ENCODE measurements around the gene ZNF629. TPM values are rescaled to one million over a fixed set of nuclear protein-coding genes. Genes with fewer than 3 reads are reported as not detected.

ZNF629 gene
- total RNA-seq, 4 donors from 2014 or later, result 6.6 to 13.4 (median 9.0) TPM

Small RNA genes lying within 50 kb of the gene (small RNA-seq; reads per million reads assigned to genes)
- gene RF00017, result not detected

Other genes starting within 250 kb of the ZNF629 start
- gene ZNF764, start 228.8 kb downstream of the ZNF629 start, total RNA-seq, result 10 to 100 TPM in 1 of 4 donors, 1 to 10 TPM in 3; 3.6 to 11.3 (median 4.9) TPM
- 10 to 100 TPM; 15.1 to 24.7 (median 17.0) TPM for gene ZNF688, start 215.5 kb downstream of the ZNF629 start, total RNA-seq
- 1 to 10 TPM; 2.9 to 8.4 (median 6.6) TPM for gene ZNF785, start 201.5 kb downstream of the ZNF629 start, total RNA-seq
- gene ZNF689, start 176.8 kb downstream of the ZNF629 start, total RNA-seq, result 1 to 10 TPM; 5.3 to 9.8 (median 7.4) TPM
- gene PRR14, start 136.2 kb downstream of the ZNF629 start, total RNA-seq, result 10 to 100 TPM; 16.0 to 46.0 (median 22.1) TPM
- 10 to 100 TPM in 3 of 4 donors, 1 to 10 TPM in 1; 8.0 to 25.8 (median 16.3) TPM for gene FBRS, start 128.8 kb downstream of the ZNF629 start, total RNA-seq
- gene SRCAP, start 88.0 kb downstream of the ZNF629 start, total RNA-seq, result 10 to 100 TPM; 14.1 to 33.7 (median 20.0) TPM
- 10 to 100 TPM; 17.8 to 27.5 (median 21.6) TPM for gene PHKG2, start 38.8 kb downstream of the ZNF629 start, total RNA-seq
- gene CFAP119, start 25.1 kb downstream of the ZNF629 start, total RNA-seq, result 1 to 10 TPM in 3 of 4 donors, not detected in 1; 1.9 to 6.2 (median 2.7) TPM
- gene RNF40, start 24.9 kb downstream of the ZNF629 start, total RNA-seq, result 10 to 100 TPM; 37.8 to 78.7 (median 54.2) TPM
- gene BCL7C, start 106.9 kb upstream of the ZNF629 start, total RNA-seq, result 10 to 100 TPM; 15.3 to 34.9 (median 24.3) TPM
- 1 to 10 TPM in 2 of 4 donors, under 1 TPM in 1, not detected in 1; 0.85 to 2.9 (median 2.8) TPM for gene CTF1, start 109.4 kb upstream of the ZNF629 start, total RNA-seq
- gene FBXL19, start 136.4 kb upstream of the ZNF629 start, total RNA-seq, result 1 to 10 TPM; 2.4 to 6.2 (median 4.2) TPM
- 10 to 100 TPM; 13.4 to 41.1 (median 36.3) TPM for gene ORAI3, start 161.9 kb upstream of the ZNF629 start, total RNA-seq
- gene SETD1A, start 170.5 kb upstream of the ZNF629 start, total RNA-seq, result 10 to 100 TPM in 1 of 4 donors, 1 to 10 TPM in 3; 3.9 to 10.5 (median 5.3) TPM
- gene HSD3B7, start 198.0 kb upstream of the ZNF629 start, total RNA-seq, result 10 to 100 TPM; 18.3 to 73.8 (median 30.0) TPM
- 1 to 10 TPM in 2 of 4 donors, under 1 TPM in 2; 0.49 to 2.2 (median 0.90) TPM for gene STX1B, start 223.4 kb upstream of the ZNF629 start, total RNA-seq
- gene STX4, start 246.4 kb upstream of the ZNF629 start, total RNA-seq, result 10 to 100 TPM; 45.7 to 70.7 (median 55.6) TPM

Measured in subcutaneous adipose tissue (tissue), 4 donors.